22Rv1 (cell line): ENCODE measurements around the gene YPEL1.
A peak's percentile ranks its signal among the peaks of the same experiment; 100 is the strongest.

Experiments
- H3K27ac ChIP-seq: fragments of 450-650 bp; 2 replicates; pipeline ENCODE4 v1.5.1; 2017
- ZFX ChIP-seq: fragments of 450-650 bp; IDR thresholded peaks from 2 replicates; pipeline ENCODE4 v1.6.1; 2017; ENCODE audit warnings: antibody characterized with exemption, borderline replicate concordance
- TF ChIP-seq, protein P1 (sequence below): fragments of 450-650 bp; IDR thresholded peaks from 2 replicates; pipeline ENCODE4 v1.5.1; 2017; ENCODE audit warnings: mild to moderate bottlenecking

YPEL1 gene

GRCh38 chr22:21666786-21667185, 68.8 kb downstream of the YPEL1 start:
- peak overlapping the region; percentile 91 for H3K27ac ChIP-seq
- no peak for TF ChIP-seq ZFX
- TF ChIP-seq, protein P1, sequence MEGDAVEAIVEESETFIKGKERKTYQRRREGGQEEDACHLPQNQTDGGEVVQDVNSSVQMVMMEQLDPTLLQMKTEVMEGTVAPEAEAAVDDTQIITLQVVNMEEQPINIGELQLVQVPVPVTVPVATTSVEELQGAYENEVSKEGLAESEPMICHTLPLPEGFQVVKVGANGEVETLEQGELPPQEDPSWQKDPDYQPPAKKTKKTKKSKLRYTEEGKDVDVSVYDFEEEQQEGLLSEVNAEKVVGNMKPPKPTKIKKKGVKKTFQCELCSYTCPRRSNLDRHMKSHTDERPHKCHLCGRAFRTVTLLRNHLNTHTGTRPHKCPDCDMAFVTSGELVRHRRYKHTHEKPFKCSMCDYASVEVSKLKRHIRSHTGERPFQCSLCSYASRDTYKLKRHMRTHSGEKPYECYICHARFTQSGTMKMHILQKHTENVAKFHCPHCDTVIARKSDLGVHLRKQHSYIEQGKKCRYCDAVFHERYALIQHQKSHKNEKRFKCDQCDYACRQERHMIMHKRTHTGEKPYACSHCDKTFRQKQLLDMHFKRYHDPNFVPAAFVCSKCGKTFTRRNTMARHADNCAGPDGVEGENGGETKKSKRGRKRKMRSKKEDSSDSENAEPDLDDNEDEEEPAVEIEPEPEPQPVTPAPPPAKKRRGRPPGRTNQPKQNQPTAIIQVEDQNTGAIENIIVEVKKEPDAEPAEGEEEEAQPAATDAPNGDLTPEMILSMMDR = no peak

- peak overlapping the region; percentile 91 for H3K27ac ChIP-seq
Observed at GRCh38 chr22:21665047-21665851, 70.3 kb downstream of the YPEL1 start.

GRCh38 chr22:21663738-21664137, 71.9 kb downstream of the YPEL1 start:
- no peak overlapping the region for H3K27ac ChIP-seq

More at GRCh38 chr22:21665047-21665851, 70.3 kb downstream of the YPEL1 start:
- no peak for TF ChIP-seq ZFX

GRCh38 chr22:21661991-21662390, 73.6 kb downstream of the YPEL1 start:
- TF ChIP-seq ZFX = no peak
- TF ChIP-seq, protein P1 = no peak
- no peak overlapping the region for H3K27ac ChIP-seq

More at GRCh38 chr22:21663738-21664137, 71.9 kb downstream of the YPEL1 start:
- TF ChIP-seq, protein P1 = no peak

- TF ChIP-seq ZFX = no peak
- TF ChIP-seq, protein P1 = no peak
- no peak overlapping the region for H3K27ac ChIP-seq
Observed at GRCh38 chr22:21660904-21661303, 74.7 kb downstream of the YPEL1 start.

- H3K27ac ChIP-seq = no peak overlapping the region
- no peak for TF ChIP-seq ZFX
- TF ChIP-seq, protein P1 = no peak
Observed at GRCh38 chr22:21659864-21660525, 75.6 kb downstream of the YPEL1 start.

GRCh38 chr22:21657360-21658032, 78.1 kb downstream of the YPEL1 start:
- H3K27ac ChIP-seq = peak overlapping the region; percentile 80

More at GRCh38 chr22:21657360-21658032, 78.1 kb downstream of the YPEL1 start:
- TF ChIP-seq ZFX = no peak
- TF ChIP-seq, protein P1 = peak; percentile 57
